ENCODE data around the gene AOPEP. TPM values are rescaled to one million over a fixed set of nuclear protein-coding genes. Genes with fewer than 3 reads are reported as not detected.

AOPEP gene
- total RNA-seq, 2 experiments from 2014 or later, result 6.9 to 7.0 TPM

DNA sequence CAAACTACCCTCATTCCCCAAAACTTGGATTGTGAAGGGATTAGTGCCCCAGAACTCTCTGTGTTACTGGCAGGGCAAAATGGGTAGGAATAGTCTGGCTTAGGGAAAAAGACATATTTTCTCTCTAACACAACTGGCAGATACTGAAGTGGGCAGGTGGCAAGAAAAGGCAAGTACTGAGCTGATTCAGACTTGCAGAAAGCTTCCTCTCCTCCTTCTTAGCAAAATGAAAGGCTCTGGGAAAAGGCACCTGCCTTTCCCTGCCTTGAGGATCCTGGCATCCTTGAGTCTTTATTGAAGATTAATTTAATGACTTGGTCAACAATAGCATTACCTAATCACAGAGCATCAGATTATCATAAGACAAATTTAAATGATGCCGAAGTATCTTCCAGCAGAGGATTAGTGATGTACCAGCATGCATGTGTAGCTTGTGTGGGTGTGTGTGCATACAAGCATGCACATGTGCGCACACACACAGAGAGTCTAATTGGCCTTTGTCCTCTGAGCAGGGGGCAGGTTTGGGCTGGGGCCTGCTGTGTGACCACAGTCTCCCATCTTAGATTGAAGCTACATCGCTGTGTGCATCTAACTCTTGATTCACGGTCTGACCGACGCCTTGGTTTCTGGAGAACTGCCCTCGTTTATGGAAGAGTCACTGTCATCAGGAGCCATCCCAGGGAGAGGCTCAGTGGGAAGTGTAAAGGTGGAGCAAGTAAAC, 294.8 kb downstream of the AOPEP start:
- Histone ChIP-seq H3K4me3 (ENCODE audit: low read length) (no peak overlapping the region), H3K36me3 (ENCODE audit: insufficient read depth, low read length) (no peaks in the 10 kb centered on the region), H3K4me1 (ENCODE audit: insufficient read depth, low read length) (no peaks in the 10 kb centered on the region), H3K27ac (ENCODE audit: low read depth in 1 of 2, low read length in 2 of 2) (no peak overlapping the region), H3K27me3 (ENCODE audit: control insufficient read depth in 1 of 2, insufficient read depth in 2 of 2, low read length in 2 of 2) (no peaks in the 10 kb centered on the region), H3K9me3 (ENCODE audit: control insufficient read depth in 1 of 2, insufficient read depth in 1 of 2, low read length in 2 of 2) (no peaks in the 10 kb centered on the region)
- Mint-ChIP-seq H3K36me3 (ENCODE audit: low read depth) (no peaks in the 10 kb centered on the region), H3K4me3 (no peak overlapping the region), H3K27me3 (no peaks in the 10 kb centered on the region), H3K4me1 (ENCODE audit: low read depth) (no peaks in the 10 kb centered on the region), H3K9me3 (no peaks in the 10 kb centered on the region), H3K27ac (no peak overlapping the region)
- no peak for TF ChIP-seq CTCF (IDR thresholded peaks at IDR 0.05)
- POLR2A ChIA-PET, result no interaction called here
- DNase-seq (no peak), ATAC-seq (ENCODE audit: poor library complexity) (no peak)
- intact Hi-C loops (cut with DNase I, micrococcal nuclease), result no loop called here
- CTCF ChIA-PET, result no interaction called here

- POLR2A ChIA-PET, result no interaction called here
- DNase-seq (no peak), ATAC-seq (ENCODE audit: poor library complexity) (no peak)
- Histone ChIP-seq H3K27me3 (ENCODE audit: control insufficient read depth in 1 of 2, insufficient read depth in 2 of 2, low read length in 2 of 2) (no peaks in the 10 kb centered on the region), H3K36me3 (ENCODE audit: insufficient read depth, low read length) (no peaks in the 10 kb centered on the region), H3K4me3 (ENCODE audit: low read length) (no peak overlapping the region), H3K4me1 (ENCODE audit: insufficient read depth, low read length) (no peaks in the 10 kb centered on the region), H3K9me3 (ENCODE audit: control insufficient read depth in 1 of 2, insufficient read depth in 1 of 2, low read length in 2 of 2) (no peaks in the 10 kb centered on the region), H3K27ac (ENCODE audit: low read depth in 1 of 2, low read length in 2 of 2) (no peak overlapping the region)
- H3K9me3 Mint-ChIP-seq, result no peaks in the 10 kb centered on the region
- H3K36me3 Mint-ChIP-seq (ENCODE audit: low read depth), result no peaks in the 10 kb centered on the region
- H3K27ac Mint-ChIP-seq, result no peak overlapping the region
- no peak overlapping the region for H3K4me3 Mint-ChIP-seq
- no peaks in the 10 kb centered on the region for H3K4me1 Mint-ChIP-seq (ENCODE audit: low read depth)
- no peak for TF ChIP-seq CTCF (IDR thresholded peaks at IDR 0.05)
- intact Hi-C loops (cut with DNase I, micrococcal nuclease), result no loop called here
- CTCF ChIA-PET, result no interaction called here
- no peaks in the 10 kb centered on the region for H3K27me3 Mint-ChIP-seq
Observed at GRCh38 chr9:95022657-95023056, 296.2 kb downstream of the AOPEP start.

GRCh38 chr9:95023217-95024003, 296.9 kb downstream of the AOPEP start:
- intact Hi-C loops (cut with DNase I, micrococcal nuclease), result no loop called here
- no peaks in the 10 kb centered on the region for H3K4me1 Mint-ChIP-seq (ENCODE audit: low read depth)
- DNase-seq, result no peak
- no peaks in the 10 kb centered on the region for H3K27me3 Mint-ChIP-seq
- no peak overlapping the region for H3K27ac Mint-ChIP-seq
- no peaks in the 10 kb centered on the region for H3K4me1 ChIP-seq (ENCODE audit: insufficient read depth, low read length)
- ChIA-PET POLR2A (no interaction called here), CTCF (no interaction called here)
- H3K27ac ChIP-seq (ENCODE audit: low read depth in 1 of 2, low read length in 2 of 2), result no peak overlapping the region
- H3K9me3 ChIP-seq (ENCODE audit: control insufficient read depth in 1 of 2, insufficient read depth in 1 of 2, low read length in 2 of 2), result no peaks in the 10 kb centered on the region
- no peak for TF ChIP-seq CTCF (IDR thresholded peaks at IDR 0.05)
- H3K9me3 Mint-ChIP-seq, result no peaks in the 10 kb centered on the region
- no peaks in the 10 kb centered on the region for H3K27me3 ChIP-seq (ENCODE audit: control insufficient read depth in 1 of 2, insufficient read depth in 2 of 2, low read length in 2 of 2)
- no peak for ATAC-seq (ENCODE audit: poor library complexity)
- no peak overlapping the region for H3K4me3 ChIP-seq (ENCODE audit: low read length)
- H3K36me3 ChIP-seq (ENCODE audit: insufficient read depth, low read length), result no peaks in the 10 kb centered on the region
- H3K4me3 Mint-ChIP-seq, result no peak overlapping the region
- no peaks in the 10 kb centered on the region for H3K36me3 Mint-ChIP-seq (ENCODE audit: low read depth)

Measured in CD4-positive, alpha-beta T cell (primary cell).